ENCODE results near the gene DOCK8. TPM values are rescaled to one million over a fixed set of nuclear protein-coding genes. Genes with fewer than 3 reads are reported as not detected.

Gene DOCK8
- total RNA-seq, 2 donors from 2014 or later, result 5.9 to 10.9 TPM

DNA sequence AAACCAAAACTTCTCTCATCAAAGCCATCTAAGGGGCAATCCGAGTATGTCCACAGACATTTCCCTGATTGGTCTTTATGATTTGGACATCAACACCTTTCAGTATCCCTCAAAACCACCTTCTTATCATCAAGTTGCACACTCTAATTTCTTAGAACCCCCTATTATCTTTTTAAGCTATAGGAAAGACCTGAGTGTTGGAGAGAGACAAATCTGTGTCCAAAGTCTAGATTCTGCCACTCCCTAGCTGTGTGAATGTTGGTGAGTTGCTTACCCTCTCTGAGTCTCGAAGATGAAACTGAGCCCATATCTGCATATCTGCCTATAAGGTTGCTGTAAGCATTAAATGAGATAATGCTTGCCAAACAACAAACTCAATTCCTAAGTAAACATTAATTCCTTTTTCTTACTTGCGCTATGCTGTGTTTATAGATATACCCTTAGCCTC, 159.1 kb downstream of the DOCK8 start:
- Histone ChIP-seq H3K4me3 (no peak overlapping the region), H3K4me1 (no peaks in the 10 kb centered on the region), H3K36me3 (replicated peaks in 1 of 2; ENCODE audit: insufficient read depth in 1 of 2, low read depth in 2 of 2) (peaks cover 0 to 7% of the 10 kb centered on the region in 2 donors), H3K9me3 (no peaks in the 10 kb centered on the region), H3K27ac (no peak overlapping the region), H3K27me3 (no peaks in the 10 kb centered on the region)
- no peak for DNase-seq
- TF ChIP-seq, protein P1, sequence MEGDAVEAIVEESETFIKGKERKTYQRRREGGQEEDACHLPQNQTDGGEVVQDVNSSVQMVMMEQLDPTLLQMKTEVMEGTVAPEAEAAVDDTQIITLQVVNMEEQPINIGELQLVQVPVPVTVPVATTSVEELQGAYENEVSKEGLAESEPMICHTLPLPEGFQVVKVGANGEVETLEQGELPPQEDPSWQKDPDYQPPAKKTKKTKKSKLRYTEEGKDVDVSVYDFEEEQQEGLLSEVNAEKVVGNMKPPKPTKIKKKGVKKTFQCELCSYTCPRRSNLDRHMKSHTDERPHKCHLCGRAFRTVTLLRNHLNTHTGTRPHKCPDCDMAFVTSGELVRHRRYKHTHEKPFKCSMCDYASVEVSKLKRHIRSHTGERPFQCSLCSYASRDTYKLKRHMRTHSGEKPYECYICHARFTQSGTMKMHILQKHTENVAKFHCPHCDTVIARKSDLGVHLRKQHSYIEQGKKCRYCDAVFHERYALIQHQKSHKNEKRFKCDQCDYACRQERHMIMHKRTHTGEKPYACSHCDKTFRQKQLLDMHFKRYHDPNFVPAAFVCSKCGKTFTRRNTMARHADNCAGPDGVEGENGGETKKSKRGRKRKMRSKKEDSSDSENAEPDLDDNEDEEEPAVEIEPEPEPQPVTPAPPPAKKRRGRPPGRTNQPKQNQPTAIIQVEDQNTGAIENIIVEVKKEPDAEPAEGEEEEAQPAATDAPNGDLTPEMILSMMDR (IDR thresholded peaks at IDR 0.05), result no peak
- no peak for TF ChIP-seq POLR2A (IDR thresholded peaks at IDR 0.05)
- 82 to 90% methylated on average over 3 of the region's 3 CpGs for WGBS, 2 donors
- intact Hi-C loops (cut with DNase I), result no loop called here
- ATAC-seq, result no peak

DNA sequence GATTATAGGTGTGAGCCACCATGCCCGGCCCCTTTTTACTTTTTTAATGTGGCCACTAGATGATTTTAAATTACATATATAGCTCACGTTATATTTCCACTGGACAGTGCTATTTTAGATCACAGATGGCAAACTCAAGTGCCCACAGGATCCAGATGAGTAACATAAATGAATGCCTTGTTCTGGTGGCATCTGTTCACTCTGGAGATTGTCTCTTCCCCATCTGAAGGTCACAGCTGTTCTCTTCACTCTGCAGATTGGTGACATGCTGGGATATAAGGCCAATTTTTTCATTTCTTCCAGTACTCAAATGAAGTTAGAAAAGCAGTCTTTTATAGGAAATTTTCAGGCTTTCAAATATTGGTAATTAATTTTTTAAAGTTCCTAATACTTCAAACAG, 160.1 kb downstream of the DOCK8 start:
- Histone ChIP-seq H3K27ac (no peak overlapping the region), H3K4me3 (no peak overlapping the region), H3K4me1 (no peaks in the 10 kb centered on the region), H3K36me3 (replicated peaks in 1 of 2; ENCODE audit: insufficient read depth in 1 of 2, low read depth in 2 of 2) (peaks cover 0 to 5% of the 10 kb centered on the region in 2 donors), H3K27me3 (no peaks in the 10 kb centered on the region), H3K9me3 (no peaks in the 10 kb centered on the region)
- ATAC-seq, result no peak
- intact Hi-C loops (cut with DNase I), result no loop called here
- 92 to 97% methylated on average over 2 of the region's 2 CpGs for WGBS, 2 donors
- no peak for TF ChIP-seq POLR2A (IDR thresholded peaks at IDR 0.05)
- TF ChIP-seq, protein P1 (IDR thresholded peaks at IDR 0.05), result no peak
- no peak for DNase-seq

DNA sequence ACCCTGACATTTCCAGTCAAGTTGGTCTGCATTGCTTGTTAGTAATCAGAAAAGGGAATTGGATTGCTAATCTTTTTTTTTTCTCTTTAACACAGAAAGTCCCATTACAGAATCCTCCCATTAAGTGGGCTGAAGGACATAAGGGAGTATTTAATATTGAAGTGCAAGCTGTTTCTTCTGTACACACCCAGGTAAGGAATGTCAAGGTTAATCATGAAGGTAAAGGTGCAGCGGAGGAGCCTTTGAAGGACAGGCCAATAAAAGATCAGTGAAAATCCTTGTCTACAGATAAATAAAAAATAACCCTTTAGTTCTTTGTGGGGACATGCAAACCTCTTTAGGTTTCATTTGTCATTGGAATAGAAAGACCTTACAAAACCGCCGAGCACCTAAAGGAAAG, 161.4 kb downstream of the DOCK8 start:
- intact Hi-C loops (cut with DNase I), result no loop called here
- H3K4me1 ChIP-seq, result no peaks in the 10 kb centered on the region
- H3K9me3 ChIP-seq, result no peaks in the 10 kb centered on the region
- peaks cover 0 to 5% of the 10 kb centered on the region in 2 donors for H3K36me3 ChIP-seq (replicated peaks in 1 of 2; ENCODE audit: insufficient read depth in 1 of 2, low read depth in 2 of 2)
- DNase-seq, result no peak
- TF ChIP-seq, protein P1 (IDR thresholded peaks at IDR 0.05), result no peak
- TF ChIP-seq POLR2A (IDR thresholded peaks at IDR 0.05), result no peak
- no peak overlapping the region for H3K4me3 ChIP-seq
- H3K27ac ChIP-seq, result no peak overlapping the region
- no peak for ATAC-seq
- H3K27me3 ChIP-seq, result no peaks in the 10 kb centered on the region
- WGBS, 2 donors, result 67 to 73% methylated on average over 3 of the region's 3 CpGs

DNA sequence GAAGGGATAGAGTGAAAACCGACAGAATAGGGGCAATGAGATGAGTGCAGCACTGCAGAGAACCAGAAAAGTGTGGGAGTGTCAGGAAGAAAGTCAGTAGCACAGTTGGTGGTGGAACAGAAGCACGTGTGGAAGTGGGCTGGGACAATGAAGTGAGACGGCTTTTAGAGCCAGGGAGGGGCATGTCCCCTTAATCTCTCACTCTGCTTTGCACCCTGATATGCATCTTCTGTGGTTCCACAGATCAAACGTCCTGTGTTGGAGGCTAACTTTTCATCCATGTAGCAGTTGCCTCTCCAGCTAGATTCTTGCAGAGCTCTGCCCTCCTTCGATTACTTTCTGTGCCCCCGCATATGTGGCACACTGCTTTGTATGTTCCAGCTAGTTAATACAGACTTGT, 163.6 kb downstream of the DOCK8 start:
- intact Hi-C loops (cut with DNase I), result no loop called here
- DNase-seq (no peak), ATAC-seq (no peak)
- 71 to 80% methylated on average over 6 of the region's 6 CpGs for WGBS, 2 donors
- H3K9me3 ChIP-seq, result no peaks in the 10 kb centered on the region
- no peaks in the 10 kb centered on the region for H3K27me3 ChIP-seq
- H3K4me1 ChIP-seq, result no peaks in the 10 kb centered on the region
- H3K27ac ChIP-seq, result no peak overlapping the region
- TF ChIP-seq, protein P1 (IDR thresholded peaks at IDR 0.05), result no peak
- TF ChIP-seq POLR2A (IDR thresholded peaks at IDR 0.05), result no peak
- no peak overlapping the region for H3K4me3 ChIP-seq
- H3K36me3 ChIP-seq (replicated peaks in 1 of 2; ENCODE audit: insufficient read depth in 1 of 2, low read depth in 2 of 2), result peaks cover 0 to 2% of the 10 kb centered on the region in 2 donors

DNA sequence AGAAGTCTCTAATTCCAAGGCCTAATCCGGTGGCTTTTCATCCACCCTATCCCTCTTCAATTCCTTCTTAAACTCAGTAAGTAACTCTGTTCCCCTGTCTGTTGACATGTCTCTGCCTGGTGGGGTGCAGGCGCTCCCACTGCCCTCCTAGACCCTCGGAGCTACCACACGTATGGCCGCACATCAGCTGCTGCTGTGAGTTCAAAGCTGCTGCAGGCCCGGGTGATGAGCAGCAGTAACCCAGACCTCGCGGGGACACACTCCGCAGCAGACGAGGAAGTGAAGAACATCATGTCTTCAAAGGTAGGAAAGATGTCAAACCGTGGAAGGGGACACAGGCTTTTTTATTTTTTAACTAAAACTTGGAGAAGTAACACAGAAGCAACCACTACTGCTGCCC, 167.7 kb downstream of the DOCK8 start:
- WGBS, 2 donors, result 88 to 90% methylated on average over 11 of the region's 11 CpGs

More for the DNA sequence above, 167.7 kb downstream of the DOCK8 start:
- Histone ChIP-seq H3K4me3 (no peak overlapping the region), H3K4me1 (no peaks in the 10 kb centered on the region), H3K27me3 (no peaks in the 10 kb centered on the region), H3K27ac (no peak overlapping the region), H3K36me3 (replicated peaks in 1 of 2; ENCODE audit: insufficient read depth in 1 of 2, low read depth in 2 of 2) (no peaks in the 10 kb centered on the region), H3K9me3 (no peaks in the 10 kb centered on the region)
- TF ChIP-seq POLR2A (IDR thresholded peaks at IDR 0.05), result no peak
- TF ChIP-seq, protein P1 (IDR thresholded peaks at IDR 0.05), result no peak
- intact Hi-C loops (cut with DNase I), result no loop called here
- no peak for ATAC-seq
- DNase-seq, result no peak
